ENCODE data around the gene GRIK3.

The GRIK3 gene

DNA sequence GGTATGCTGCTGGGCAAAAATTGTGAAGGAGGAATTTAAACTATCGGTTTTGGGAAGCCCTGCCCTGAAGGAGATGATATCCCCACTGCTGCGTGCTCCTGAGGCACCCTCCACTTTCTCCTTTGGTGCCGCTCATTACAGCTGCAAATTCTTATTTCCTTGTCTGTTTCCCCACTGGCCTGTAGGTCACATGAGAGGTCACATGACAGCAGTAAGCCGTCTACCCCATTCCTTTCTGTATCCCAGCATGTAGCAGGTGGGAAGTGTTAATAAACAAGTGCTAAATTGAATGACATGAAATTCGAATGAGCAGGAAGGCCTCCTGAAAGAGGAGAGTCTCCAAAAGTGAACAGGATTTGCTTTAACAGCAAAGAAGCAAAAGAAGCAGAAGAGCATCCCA is 58.7 kb downstream of the GRIK3 start:
- DNase-seq = no peak

DNA sequence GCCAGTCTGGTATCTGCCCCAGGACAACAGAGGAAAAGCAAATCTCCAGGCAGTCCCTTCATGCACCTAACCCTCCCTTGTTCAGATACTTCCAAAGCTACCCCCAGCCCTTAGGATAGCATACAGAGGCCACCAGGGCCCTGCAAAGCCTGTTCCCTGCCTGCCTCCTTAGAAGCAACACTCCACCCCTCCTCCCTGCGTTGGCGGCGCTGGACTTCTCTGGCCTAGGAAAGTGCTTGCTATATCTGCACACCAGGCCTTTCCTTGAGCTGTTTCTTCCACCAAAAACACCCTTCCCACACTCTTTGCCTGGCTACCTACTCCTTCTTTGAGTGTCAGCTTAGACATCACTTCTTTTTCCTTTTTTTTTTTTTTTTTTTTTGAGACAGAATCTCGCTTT is 61.3 kb downstream of the GRIK3 start:
- DNase-seq = no peak

GRCh38 chr1:36971852-36972618 is 62.3 kb downstream of the GRIK3 start:
- DNase-seq = no peak

DNA sequence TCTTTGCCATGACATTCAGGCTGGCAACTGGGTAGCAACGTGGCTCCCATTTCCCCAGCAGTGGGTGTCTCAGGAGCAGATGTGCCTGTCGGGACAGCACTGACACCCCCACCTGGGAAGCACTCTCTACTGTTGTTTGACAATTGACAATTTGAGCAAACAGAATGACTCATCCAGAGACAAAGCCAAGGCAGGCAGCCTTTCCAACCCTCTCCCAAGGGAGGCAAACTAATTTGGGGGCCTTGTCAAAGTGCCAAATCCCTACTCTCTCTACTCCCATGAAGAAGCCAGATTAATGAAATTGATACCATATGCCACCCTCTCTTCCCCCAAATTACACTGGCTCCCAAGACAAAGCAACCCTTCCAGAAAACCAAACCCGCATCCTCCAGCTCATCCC is 65.6 kb downstream of the GRIK3 start:
- DNase-seq = no peak

GRCh38 chr1:36966242-36966641 is 68.1 kb downstream of the GRIK3 start:
- DNase-seq = no peak

DNA sequence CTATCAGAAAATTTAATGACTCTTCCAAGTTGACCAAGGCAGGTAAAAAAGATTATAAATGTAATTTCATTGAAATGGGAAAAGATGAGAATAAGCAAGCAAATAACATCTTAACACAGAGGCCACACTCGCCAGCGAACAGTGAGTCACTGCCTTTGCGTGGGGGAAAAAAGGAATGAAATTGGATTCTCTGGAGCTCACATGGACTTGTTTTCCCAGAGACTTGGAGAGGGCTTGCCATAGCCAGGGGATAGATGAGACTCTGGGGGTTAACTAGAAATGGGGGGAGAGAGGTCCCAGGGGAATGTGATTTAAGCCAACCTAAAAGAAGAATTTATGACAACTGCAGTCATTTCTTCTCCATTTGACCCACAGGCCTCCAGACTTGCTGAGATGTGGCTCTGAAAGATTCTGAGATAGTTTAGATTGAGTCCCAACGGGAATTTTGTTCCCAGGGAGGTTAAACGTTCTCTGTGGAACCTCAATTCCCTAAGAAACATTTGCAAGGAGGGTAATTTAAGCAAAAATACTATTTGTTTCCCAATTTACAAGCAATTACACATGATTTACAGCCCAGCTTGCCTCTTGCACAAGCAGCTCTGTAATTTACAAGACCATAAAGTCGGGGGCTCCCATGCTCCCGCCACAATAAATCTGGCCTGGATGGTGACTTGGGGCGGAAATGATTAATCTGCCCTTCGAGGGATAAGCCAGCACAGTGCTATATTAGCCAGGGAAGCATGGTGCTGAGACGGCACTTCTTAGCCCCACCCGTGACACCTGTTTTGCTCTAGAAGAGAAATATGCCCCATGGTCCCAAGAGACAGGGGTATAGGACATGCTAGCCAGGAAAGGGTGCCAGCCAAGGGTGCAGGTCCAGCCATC is 68.8 kb downstream of the GRIK3 start:
- no peak for DNase-seq

DNA sequence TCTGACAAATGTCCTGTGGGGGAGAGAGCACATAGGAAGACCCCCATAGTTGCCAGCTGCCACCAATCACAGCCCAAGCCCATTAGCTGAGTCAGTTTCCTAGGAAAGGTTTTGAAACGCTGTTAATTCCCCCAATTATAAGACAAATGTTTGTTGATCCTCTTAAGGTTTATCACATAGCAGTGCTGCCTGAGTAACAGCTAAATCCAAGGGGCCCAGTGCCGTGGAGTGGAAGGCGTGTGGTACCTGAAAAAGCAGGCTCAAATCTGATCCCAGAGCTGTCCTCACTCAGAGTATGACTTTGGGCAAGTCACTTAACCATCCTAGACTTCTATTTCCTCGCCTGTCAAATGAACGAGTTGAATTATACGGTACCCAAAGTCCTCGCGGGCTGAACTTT is 69.5 kb downstream of the GRIK3 start:
- DNase-seq = no peak

- no peak for DNase-seq
Observed at GRCh38 chr1:36963006-36963405, 71.3 kb downstream of the GRIK3 start.

DNA sequence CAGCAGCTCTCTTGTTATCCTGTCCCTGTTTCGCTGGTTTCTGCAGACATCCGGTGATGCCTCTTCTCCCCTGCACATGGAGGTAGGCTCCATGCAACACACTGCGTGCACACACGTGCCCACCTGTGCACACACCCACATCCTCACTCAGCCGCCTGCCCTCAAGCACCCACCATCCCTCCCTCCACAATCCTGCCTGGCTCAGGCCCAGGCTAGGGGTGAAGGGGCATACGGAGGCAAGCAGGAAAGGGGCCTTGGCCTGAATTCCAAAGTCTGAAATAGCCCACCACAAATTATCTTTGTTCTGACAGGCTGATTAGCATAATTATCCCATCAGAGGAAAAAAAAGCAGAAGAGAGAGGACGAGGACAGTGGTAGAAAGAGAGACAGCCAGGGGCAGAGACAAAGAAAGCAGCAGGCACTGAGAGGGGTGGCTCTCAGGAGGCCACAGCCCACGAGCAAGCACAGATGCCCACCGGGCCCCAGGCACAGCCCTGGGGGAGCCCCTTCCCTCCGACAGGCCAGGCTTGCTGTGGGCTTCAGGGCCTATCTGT is 73.2 kb downstream of the GRIK3 start:
- DNase-seq = no peak

DNA sequence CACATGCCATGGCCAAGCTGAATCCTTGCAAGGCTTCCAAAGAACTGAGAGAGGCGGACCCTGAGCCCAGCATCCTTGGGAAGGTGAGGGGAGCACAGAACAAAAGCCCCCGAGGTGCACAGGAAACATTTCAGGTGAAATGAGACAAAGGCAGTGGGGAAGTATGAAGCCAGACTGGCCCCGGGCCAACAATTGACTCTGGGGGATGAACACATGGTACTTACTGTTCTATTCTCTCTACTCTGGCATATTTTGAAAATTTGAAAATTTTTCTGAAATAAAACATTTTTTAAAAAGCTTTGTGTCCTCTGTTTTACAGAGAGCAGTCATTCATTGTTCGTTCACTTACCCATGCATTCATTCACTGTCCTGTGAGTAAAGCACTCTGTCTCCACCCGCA is 77.7 kb downstream of the GRIK3 start:
- DNase-seq = no peak

DNA sequence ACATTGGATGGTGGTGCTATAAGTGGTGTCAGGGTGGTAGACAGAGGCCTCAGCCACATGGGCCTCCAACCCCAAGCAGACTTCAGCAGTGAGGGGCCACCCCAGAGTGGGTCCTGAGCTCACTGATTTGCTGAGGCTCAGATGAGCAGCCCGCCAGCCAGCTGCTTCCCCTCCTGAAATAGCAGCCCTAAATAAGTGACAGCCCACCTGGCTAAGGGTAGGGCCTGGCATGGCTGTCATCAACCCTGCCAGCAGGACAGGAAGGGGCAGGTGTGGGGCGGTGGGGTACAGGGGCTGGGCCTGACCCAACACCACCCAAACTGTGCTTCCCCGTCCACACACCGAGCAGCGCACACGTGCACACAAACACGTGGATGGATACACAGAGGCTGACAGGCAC is 79.3 kb downstream of the GRIK3 start:
- no peak for DNase-seq

- no peak for DNase-seq
Observed at GRCh38 chr1:36953061-36953460, 81.3 kb downstream of the GRIK3 start.

- DNase-seq = no peak
Observed at GRCh38 chr1:36951761-36952160, 82.6 kb downstream of the GRIK3 start.

- DNase-seq = no peak
Observed at GRCh38 chr1:36951292-36951750, 83.0 kb downstream of the GRIK3 start.

DNA sequence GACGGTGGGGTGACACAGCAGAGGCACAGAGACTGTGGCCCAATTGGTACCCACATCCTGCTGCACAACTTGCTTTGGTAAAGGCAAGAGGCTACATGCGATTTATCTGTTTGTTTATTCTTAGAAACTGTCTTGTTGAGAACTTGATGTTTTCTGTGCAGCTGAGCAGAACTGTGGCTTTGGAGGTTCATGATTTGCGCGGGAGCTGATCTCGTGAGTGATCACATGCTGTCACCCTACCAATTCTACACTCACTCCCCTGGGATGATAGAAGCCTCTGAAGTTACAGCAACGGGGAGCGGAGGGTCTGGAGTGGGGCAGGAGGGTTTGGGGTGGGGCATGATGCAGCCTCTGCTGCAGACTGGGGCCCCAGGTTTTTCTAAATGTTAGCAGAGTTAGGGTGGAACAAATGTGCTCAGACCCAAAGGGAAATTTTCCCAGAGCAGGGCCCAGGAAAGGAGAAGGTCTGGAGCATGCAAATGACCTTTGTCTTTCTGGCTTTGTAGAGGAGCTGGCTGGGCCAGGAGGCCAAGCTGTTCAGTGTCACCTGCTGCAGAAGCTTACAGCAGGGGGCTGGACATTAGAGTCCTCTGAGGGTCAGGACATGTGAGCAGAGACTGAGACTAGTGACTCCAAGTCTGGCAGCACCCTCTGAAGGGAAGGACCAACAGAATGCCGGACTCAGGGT is 83.6 kb downstream of the GRIK3 start:
- no peak for DNase-seq

- DNase-seq = no peak
Observed at GRCh38 chr1:36948606-36949005, 85.7 kb downstream of the GRIK3 start.

DNA sequence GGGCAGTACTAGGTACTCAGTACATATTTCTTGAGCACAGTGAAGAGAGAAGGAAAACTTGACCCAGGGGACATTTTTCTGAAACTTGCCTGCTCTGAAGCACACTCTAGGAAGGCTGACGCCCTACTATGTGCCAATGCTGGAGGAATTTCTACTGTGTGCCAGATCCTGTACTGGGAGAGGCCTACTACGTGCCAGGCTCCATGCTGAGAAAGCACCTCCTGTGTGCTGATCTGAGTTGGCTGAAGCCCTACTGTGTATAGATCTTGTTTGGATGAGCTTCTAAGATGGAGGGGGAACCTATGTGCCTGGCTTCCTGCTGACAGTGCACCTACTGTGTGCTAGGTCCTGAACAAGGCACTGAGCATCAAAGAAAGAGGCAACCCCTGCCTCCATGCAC is 86.2 kb downstream of the GRIK3 start:
- no peak for DNase-seq

GRCh38 chr1:36947384-36947783 is 86.9 kb downstream of the GRIK3 start:
- no peak for DNase-seq

- DNase-seq = no peak
Observed at GRCh38 chr1:36944883-36945282, 89.4 kb downstream of the GRIK3 start.

DNA sequence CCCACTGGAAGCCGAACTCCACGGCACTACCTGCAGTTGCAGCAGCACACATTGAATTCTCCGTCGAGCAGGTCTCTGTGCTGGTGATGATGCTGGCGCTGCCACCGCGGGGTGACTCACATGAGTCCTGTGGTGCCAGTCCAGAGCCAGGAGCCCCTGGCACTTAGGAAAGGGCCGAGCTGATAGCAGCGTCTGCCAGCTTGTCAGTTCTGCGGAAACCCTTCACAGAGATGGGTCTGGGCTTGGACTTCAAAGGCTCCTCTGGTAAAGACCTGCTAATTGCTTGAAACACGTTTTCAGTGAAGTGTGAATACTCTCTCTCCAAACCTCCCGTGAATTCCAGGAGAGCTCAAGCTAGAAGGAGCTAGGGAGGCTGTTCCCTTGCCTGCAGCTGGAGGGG is 92.2 kb downstream of the GRIK3 start:
- no peak for DNase-seq

GRCh38 chr1:36941316-36941978 is 92.9 kb downstream of the GRIK3 start:
- no peak for DNase-seq

- no peak for DNase-seq
Observed at GRCh38 chr1:36938819-36939218, 95.5 kb downstream of the GRIK3 start.

DNA sequence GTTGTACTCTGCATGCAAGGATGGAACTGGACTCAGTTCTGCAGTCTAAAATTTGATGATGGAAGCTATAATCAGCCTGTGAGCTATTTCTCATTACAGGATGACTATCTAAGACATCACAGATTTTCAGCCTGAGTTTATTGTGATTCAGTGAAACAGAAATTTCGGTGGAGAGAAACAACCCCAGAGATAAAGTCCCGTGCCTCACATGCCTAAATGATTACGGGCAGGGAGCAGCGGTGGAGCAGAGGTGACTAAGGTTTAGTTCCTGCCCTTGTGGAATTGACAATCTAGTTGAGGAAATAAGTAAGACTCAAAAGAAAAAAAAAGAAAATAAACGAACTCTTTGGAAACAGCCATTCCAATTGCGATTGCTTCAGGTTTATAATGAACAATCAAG is 96.9 kb downstream of the GRIK3 start:
- no peak for DNase-seq

Measured in AML-193 (cell line).